ENCODE data around the gene TP53TG3D. TPM values are rescaled to one million over a fixed set of nuclear protein-coding genes. Genes with fewer than 3 reads are reported as not detected.
"Not testable (repeated sequence)": the region's sequence is repeated elsewhere in the genome, so short reads cannot be mapped to it uniquely, and the experiment has no call there.

Gene TP53TG3D
- not detected for total RNA-seq

GRCh38 chr16:32252986-32253385 is at the start of gene TP53TG3D:
Gene TP53TG3D (plus strand): TSS chr16:32253286. CDS start chr16:32253354, 68 bp downstream.
- H3K27me3 ChIP-seq; H3K27ac ChIP-seq; intact Hi-C loops (cut with DNase I; ENCODE audit: low total_unique reads); H3K36me3 ChIP-seq; H3K9me3 ChIP-seq; DNase-seq; H3K4me3 ChIP-seq; in situ Hi-C loops (cut with MboI; ENCODE audit: low pct_ligation_motif_present in 1 of 4, low pct_unique_long_range_greater_than_20kb in 1 of 4, low sequenced_read_pairs in 3 of 4); H3K4me1 ChIP-seq: not testable (repeated sequence)
- 80% methylated on average over 6 of the region's 26 CpGs; no CpG with 5 or more reads in 1 of the 2 donors for WGBS, 2 donors (ENCODE audit: low coverage in 1 of 2)

GRCh38 chr16:32253507-32253906 is 421 bp downstream of the TP53TG3D start:
- intact Hi-C loops (cut with DNase I; ENCODE audit: low total_unique reads); H3K36me3 ChIP-seq; in situ Hi-C loops (cut with MboI; ENCODE audit: low pct_ligation_motif_present in 1 of 4, low pct_unique_long_range_greater_than_20kb in 1 of 4, low sequenced_read_pairs in 3 of 4); H3K27ac ChIP-seq; H3K4me3 ChIP-seq; DNase-seq; H3K4me1 ChIP-seq; H3K9me3 ChIP-seq; H3K27me3 ChIP-seq: not testable (repeated sequence)
- WGBS, 2 donors (ENCODE audit: low coverage in 1 of 2) = 90% methylated on average over 4 of the region's 20 CpGs; no CpG with 5 or more reads in 1 of the 2 donors

- H3K4me3 ChIP-seq; H3K27ac ChIP-seq; in situ Hi-C loops (cut with MboI; ENCODE audit: low pct_ligation_motif_present in 1 of 4, low pct_unique_long_range_greater_than_20kb in 1 of 4, low sequenced_read_pairs in 3 of 4); H3K4me1 ChIP-seq; H3K9me3 ChIP-seq; H3K36me3 ChIP-seq; H3K27me3 ChIP-seq; DNase-seq; intact Hi-C loops (cut with DNase I; ENCODE audit: low total_unique reads): not testable (repeated sequence)
- 85% methylated on average over 4 of the region's 5 CpGs; no CpG with 5 or more reads in 1 of the 2 donors for WGBS, 2 donors (ENCODE audit: low coverage in 1 of 2)
Observed at GRCh38 chr16:32261526-32261925, 8.4 kb downstream of the TP53TG3D start.

GRCh38 chr16:32263552-32263951 is 10.5 kb downstream of the TP53TG3D start:
- H3K36me3 ChIP-seq; H3K27me3 ChIP-seq; H3K4me1 ChIP-seq; in situ Hi-C loops (cut with MboI; ENCODE audit: low pct_ligation_motif_present in 1 of 4, low pct_unique_long_range_greater_than_20kb in 1 of 4, low sequenced_read_pairs in 3 of 4); H3K9me3 ChIP-seq; H3K27ac ChIP-seq; intact Hi-C loops (cut with DNase I; ENCODE audit: low total_unique reads); DNase-seq; H3K4me3 ChIP-seq: not testable (repeated sequence)
- 81% methylated on average over 9 of the region's 10 CpGs; no CpG with 5 or more reads in 1 of the 2 donors for WGBS, 2 donors (ENCODE audit: low coverage in 1 of 2)

- in situ Hi-C loops (cut with MboI; ENCODE audit: low pct_ligation_motif_present in 1 of 4, low pct_unique_long_range_greater_than_20kb in 1 of 4, low sequenced_read_pairs in 3 of 4); DNase-seq: not testable (repeated sequence)
- 83 to 100% methylated on average over 1 of the region's 1 CpG for WGBS, 2 donors (ENCODE audit: low coverage in 1 of 2)
Observed at GRCh38 chr16:32281910-32282309, 28.8 kb downstream of the TP53TG3D start.

GRCh38 chr16:32283024-32283423 is 29.9 kb downstream of the TP53TG3D start:
- H3K4me1 ChIP-seq; H3K36me3 ChIP-seq; H3K27me3 ChIP-seq; H3K4me3 ChIP-seq; intact Hi-C loops (cut with DNase I; ENCODE audit: low total_unique reads); H3K9me3 ChIP-seq; H3K27ac ChIP-seq; DNase-seq; in situ Hi-C loops (cut with MboI; ENCODE audit: low pct_ligation_motif_present in 1 of 4, low pct_unique_long_range_greater_than_20kb in 1 of 4, low sequenced_read_pairs in 3 of 4): not testable (repeated sequence)

More at GRCh38 chr16:32281910-32282309, 28.8 kb downstream of the TP53TG3D start:
- H3K4me1 ChIP-seq; H3K9me3 ChIP-seq; H3K36me3 ChIP-seq; H3K27ac ChIP-seq; H3K4me3 ChIP-seq; intact Hi-C loops (cut with DNase I; ENCODE audit: low total_unique reads); H3K27me3 ChIP-seq: not testable (repeated sequence)

GRCh38 chr16:32283917-32284495 is 30.9 kb downstream of the TP53TG3D start:
- H3K36me3 ChIP-seq; intact Hi-C loops (cut with DNase I; ENCODE audit: low total_unique reads); H3K27ac ChIP-seq; H3K27me3 ChIP-seq; H3K4me1 ChIP-seq; H3K9me3 ChIP-seq; H3K4me3 ChIP-seq; in situ Hi-C loops (cut with MboI; ENCODE audit: low pct_ligation_motif_present in 1 of 4, low pct_unique_long_range_greater_than_20kb in 1 of 4, low sequenced_read_pairs in 3 of 4); DNase-seq: not testable (repeated sequence)
- 77 to 79% methylated on average over 5 of the region's 5 CpGs for WGBS, 2 donors (ENCODE audit: low coverage in 1 of 2)

GRCh38 chr16:32284800-32285796 is 32.0 kb downstream of the TP53TG3D start:
- intact Hi-C loops (cut with DNase I; ENCODE audit: low total_unique reads) = not testable (repeated sequence)

GRCh38 chr16:32286193-32286592 is 33.1 kb downstream of the TP53TG3D start:
- H3K4me1 ChIP-seq; H3K36me3 ChIP-seq; H3K27ac ChIP-seq; H3K4me3 ChIP-seq; in situ Hi-C loops (cut with MboI; ENCODE audit: low pct_ligation_motif_present in 1 of 4, low pct_unique_long_range_greater_than_20kb in 1 of 4, low sequenced_read_pairs in 3 of 4); DNase-seq; intact Hi-C loops (cut with DNase I; ENCODE audit: low total_unique reads); H3K9me3 ChIP-seq; H3K27me3 ChIP-seq: not testable (repeated sequence)
- WGBS, 2 donors (ENCODE audit: low coverage in 1 of 2) = 100% methylated on average over 3 of the region's 15 CpGs; no CpG with 5 or more reads in 1 of the 2 donors

More at GRCh38 chr16:32284800-32285796, 32.0 kb downstream of the TP53TG3D start:
- H3K4me3 ChIP-seq; H3K4me1 ChIP-seq; H3K36me3 ChIP-seq; H3K27ac ChIP-seq; H3K9me3 ChIP-seq; H3K27me3 ChIP-seq; in situ Hi-C loops (cut with MboI; ENCODE audit: low pct_ligation_motif_present in 1 of 4, low pct_unique_long_range_greater_than_20kb in 1 of 4, low sequenced_read_pairs in 3 of 4); DNase-seq: not testable (repeated sequence)
- WGBS, 2 donors (ENCODE audit: low coverage in 1 of 2) = 43 to 63% methylated on average over 1 to 3 of the region's 3 CpGs

- WGBS, 2 donors (ENCODE audit: low coverage in 1 of 2) = 80% methylated on average over 15 of the region's 15 CpGs; no CpG with 5 or more reads in 1 of the 2 donors
- H3K27me3 ChIP-seq; H3K4me3 ChIP-seq; in situ Hi-C loops (cut with MboI; ENCODE audit: low pct_ligation_motif_present in 1 of 4, low pct_unique_long_range_greater_than_20kb in 1 of 4, low sequenced_read_pairs in 3 of 4); H3K27ac ChIP-seq; intact Hi-C loops (cut with DNase I; ENCODE audit: low total_unique reads); DNase-seq; H3K36me3 ChIP-seq; H3K9me3 ChIP-seq; H3K4me1 ChIP-seq: not testable (repeated sequence)
Observed at GRCh38 chr16:32287743-32288142, 34.7 kb downstream of the TP53TG3D start.

All from transverse colon (tissue), 4 donors.